ENCODE results near the gene BCAR3.

The BCAR3 gene

GRCh38 chr1:93681101-93681988 is at the start of gene BCAR3:
BCAR3 (minus strand) TSS chr1:93681837; CDS start chr1:93674930, 6,907 bp downstream.
- no peak for DNase-seq

- DNase-seq = no peak
Observed at GRCh38 chr1:93730621-93731020, 49.0 kb upstream of the BCAR3 start.

GRCh38 chr1:93729906-93730305 is 48.3 kb upstream of the BCAR3 start:
- no peak for DNase-seq

- DNase-seq = no peak
Observed at GRCh38 chr1:93729502-93729901, 47.9 kb upstream of the BCAR3 start.

GRCh38 chr1:93728480-93729131 is 47.0 kb upstream of the BCAR3 start:
- DNase-seq = no peak

- no peak for DNase-seq
Observed at GRCh38 chr1:93723733-93724270, 42.2 kb upstream of the BCAR3 start.

- DNase-seq = no peak
Observed at GRCh38 chr1:93723110-93723509, 41.5 kb upstream of the BCAR3 start.

DNA sequence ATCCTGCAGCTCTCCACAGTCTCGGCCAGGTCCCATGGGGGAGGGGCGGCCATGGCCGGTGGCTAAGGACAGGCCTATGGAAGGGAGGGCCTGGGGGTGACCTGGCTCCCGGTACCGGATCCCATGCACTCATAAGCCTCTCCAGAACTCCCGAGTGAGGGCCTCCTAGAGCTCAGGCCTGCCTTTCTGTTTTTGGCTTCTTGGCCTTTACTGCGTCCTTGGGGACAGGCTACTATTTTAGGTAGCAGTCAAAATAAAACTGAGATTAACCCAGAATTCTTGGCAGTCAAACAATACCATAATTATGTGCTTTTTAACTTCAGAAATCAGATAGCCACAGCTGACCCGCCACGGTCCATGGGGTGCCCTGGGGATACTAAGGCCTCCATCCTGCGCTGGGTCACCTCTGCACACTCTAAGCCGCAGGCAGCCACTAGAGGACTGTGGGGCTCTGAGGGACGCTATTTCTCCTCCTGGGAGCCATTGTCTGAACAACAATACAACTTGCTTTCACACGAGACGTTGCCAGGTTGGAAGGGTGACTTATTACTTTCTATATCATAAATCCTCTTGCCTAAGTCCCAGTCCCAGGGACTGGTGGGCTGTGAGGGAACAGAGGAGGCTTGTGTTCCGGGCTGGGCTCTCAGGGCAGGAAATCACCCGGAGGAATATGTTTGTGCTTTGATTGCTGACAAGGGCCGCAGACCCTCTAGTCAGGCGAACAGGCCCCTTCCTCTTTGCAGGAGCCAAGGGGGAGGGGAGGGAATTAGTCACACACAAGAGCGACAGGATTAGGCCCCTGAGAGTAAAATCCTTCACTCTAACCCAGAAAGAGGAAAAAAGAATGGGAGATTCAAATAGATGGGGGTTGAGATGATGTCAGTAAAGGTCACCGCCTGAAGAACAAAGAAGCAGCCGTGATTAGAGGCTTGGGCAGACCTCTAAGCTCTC is 40.7 kb upstream of the BCAR3 start:
- DNase-seq = no peak

GRCh38 chr1:93720956-93721626 is 39.5 kb upstream of the BCAR3 start:
- no peak for DNase-seq

- DNase-seq = no peak
Observed at GRCh38 chr1:93717640-93718039, 36.0 kb upstream of the BCAR3 start.

- no peak for DNase-seq
Observed at GRCh38 chr1:93716941-93717368, 35.3 kb upstream of the BCAR3 start.

DNA sequence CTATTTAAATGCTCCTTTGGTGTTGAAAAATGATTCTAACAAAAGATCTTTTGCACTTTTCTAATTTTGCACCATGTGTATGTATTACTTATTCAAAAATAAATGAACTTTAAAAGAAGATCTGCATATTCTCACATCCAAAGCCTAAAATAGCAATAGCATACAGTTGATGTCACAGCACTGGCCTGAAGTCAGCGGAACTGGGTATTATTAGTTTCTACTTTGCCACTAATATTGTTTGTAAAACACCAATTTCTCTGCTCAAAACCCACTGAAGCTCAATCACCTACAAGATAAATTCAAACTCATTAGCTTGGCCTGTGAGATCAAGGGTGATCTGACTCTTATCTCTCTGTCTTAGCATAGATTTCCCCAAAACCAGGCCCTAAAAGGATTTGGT is 34.5 kb upstream of the BCAR3 start:
- DNase-seq = no peak

DNA sequence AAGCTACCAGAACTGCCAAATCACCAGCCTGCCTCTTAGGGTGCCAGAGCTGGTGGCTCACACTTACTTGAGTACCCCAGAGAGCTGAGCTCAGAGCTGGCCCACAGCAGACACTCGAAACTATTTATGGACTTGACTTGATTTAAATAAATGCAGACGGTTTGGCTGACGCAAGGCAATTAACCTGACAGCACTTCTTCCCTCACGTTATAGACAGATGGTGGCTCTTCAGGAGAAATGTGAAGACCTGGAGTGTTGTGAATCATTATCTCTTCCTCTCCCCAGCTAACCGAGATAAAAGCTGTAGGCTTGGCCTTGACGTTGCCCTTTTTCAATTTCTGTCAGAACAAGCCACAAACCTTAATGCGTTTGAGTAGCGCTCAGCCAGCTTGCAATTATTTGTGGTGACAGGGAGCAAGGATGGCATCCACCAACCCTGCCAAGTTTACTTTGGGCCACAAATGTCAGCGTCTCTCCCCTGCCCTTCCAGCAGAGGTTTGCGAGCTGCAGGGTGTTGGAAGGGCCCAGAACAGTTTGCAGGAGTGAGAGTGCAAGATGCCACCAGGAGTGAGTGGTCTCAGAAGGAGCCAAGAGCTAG is 34.0 kb upstream of the BCAR3 start:
- no peak for DNase-seq

- no peak for DNase-seq
Observed at GRCh38 chr1:93714356-93714755, 32.7 kb upstream of the BCAR3 start.

GRCh38 chr1:93713341-93713740 is 31.7 kb upstream of the BCAR3 start:
- DNase-seq = no peak

- no peak for DNase-seq
Observed at GRCh38 chr1:93712741-93713140, 31.1 kb upstream of the BCAR3 start.

GRCh38 chr1:93710499-93711453 is 29.1 kb upstream of the BCAR3 start:
- no peak for DNase-seq

DNA sequence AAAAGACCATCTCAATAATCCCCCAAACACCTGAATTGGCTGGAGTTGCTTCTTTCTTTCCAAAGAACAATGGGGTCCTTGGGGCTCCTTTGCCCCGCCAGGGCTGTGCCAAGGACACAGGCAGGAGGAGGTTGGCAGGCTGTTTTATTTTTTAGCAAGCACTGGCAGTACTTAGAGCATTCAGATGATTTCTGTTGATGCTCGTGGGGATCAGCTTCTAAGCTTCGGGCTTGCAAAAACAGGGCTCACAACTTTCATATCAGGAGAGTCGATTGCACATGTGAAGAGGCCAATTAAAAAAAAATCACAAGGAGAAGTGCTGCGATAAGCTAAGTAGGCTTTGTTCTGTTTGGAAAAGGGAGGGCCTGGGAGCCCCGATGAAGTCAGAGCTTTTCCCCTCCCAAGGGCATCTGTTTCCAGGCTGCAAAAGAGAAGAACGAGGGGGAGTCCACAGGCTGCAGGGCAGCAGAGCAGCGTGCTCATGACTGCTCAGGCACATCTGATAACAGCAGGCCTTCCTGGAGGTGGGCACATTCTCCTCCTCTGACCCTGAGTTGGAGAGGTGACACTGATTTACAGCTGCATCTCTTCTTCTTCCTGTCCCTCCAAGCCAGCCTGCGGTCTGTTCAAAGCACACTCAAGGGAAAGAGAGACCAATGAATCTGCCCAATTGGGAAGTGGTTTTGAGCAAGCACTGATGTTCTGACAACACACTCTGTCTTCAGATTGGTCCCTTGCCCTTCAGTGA is 27.3 kb upstream of the BCAR3 start:
- no peak for DNase-seq

- no peak for DNase-seq
Observed at GRCh38 chr1:93707956-93708355, 26.3 kb upstream of the BCAR3 start.
